Erythroblast (primary cell): ENCODE results near the gene DISC1.

Source experiments
- GATA1 ChIP-seq: IDR thresholded peaks from 2 replicates; pipeline ENCODE4 v1.6.1; 2011; ENCODE audit warnings: low read depth, mild to moderate bottlenecking, control low read depth, low read length, moderate library complexity
- POLR2A ChIP-seq: IDR thresholded peaks from 2 replicates; pipeline ENCODE4 v1.6.1; 2011; ENCODE audit warnings: mild to moderate bottlenecking, low read length

GRCh38 chr1:231639819-231640218, 13.2 kb downstream of the DISC1 start:
- TF ChIP-seq POLR2A (no peak), GATA1 (no peak)
